Measurements from ENCODE around the gene SHC3. TPM values are rescaled to one million over a fixed set of nuclear protein-coding genes. Genes with fewer than 3 reads are reported as not detected.

SHC3 gene
- total and polyA plus RNA-seq, 2 experiments from 2014 or later = 1.3 to 2.9 TPM

DNA sequence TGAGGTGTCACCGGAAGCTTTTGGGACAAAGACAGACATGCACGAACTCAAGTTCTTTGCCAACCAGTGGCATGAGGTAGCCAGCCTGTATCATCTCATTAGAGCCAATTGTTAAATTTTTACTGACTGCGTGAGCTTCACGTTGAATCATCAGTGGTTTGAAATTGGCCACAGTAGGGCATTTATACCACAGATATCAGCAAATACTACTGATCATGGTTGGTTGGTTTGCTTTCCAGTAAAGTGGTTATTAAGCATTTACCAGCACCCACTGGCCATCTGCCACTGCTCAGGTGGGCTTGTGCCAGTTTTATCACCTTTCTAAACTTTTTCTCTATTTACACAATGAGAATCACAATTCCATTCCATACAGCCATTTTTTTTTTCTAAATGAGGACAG is 28.4 kb upstream of the SHC3 start (continued):
- TF ChIP-seq EZH2 (IDR thresholded peaks at IDR 0.05; ENCODE audit: low read depth, unreplicated experiment) (no peak), JUNB (IDR thresholded peaks at IDR 0.05; ENCODE audit: unreplicated experiment) (no peak), STAT1 (IDR thresholded peaks at IDR 0.05; ENCODE audit: unreplicated experiment) (no peak)

DNA sequence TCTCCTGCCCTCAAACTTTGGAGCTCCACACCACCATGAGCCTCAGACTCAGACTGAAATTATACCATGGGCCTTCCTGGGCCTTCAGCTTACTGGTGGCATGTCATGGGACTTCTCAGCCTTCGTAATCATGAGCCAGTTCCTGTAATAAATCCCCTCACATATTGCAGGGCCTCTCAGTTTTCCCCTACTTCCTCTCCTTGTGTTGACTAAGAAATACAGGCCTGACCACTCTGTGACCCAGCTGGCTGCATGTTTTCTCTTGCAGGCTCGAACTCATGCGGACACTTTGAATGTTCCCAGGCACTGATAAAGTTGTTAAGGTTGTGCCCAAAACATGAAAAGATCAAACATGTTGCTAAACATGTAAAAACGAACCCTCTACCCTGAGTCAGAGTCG is 26.2 kb upstream of the SHC3 start:
- no peak overlapping the region for H3K27ac ChIP-seq (ENCODE audit: low read depth)
- H3K27me3 ChIP-seq (ENCODE audit: insufficient read depth) = no peaks in the 10 kb centered on the region
- no peak overlapping the region for H3K27ac Mint-ChIP-seq
- TF ChIP-seq ZNF114 (CRISPR knock-in tag; IDR thresholded peaks at IDR 0.05) = no peak
- TF ChIP-seq EZH2 (IDR thresholded peaks at IDR 0.05; ENCODE audit: low read depth, unreplicated experiment) = no peak
- TF ChIP-seq, protein P1, sequence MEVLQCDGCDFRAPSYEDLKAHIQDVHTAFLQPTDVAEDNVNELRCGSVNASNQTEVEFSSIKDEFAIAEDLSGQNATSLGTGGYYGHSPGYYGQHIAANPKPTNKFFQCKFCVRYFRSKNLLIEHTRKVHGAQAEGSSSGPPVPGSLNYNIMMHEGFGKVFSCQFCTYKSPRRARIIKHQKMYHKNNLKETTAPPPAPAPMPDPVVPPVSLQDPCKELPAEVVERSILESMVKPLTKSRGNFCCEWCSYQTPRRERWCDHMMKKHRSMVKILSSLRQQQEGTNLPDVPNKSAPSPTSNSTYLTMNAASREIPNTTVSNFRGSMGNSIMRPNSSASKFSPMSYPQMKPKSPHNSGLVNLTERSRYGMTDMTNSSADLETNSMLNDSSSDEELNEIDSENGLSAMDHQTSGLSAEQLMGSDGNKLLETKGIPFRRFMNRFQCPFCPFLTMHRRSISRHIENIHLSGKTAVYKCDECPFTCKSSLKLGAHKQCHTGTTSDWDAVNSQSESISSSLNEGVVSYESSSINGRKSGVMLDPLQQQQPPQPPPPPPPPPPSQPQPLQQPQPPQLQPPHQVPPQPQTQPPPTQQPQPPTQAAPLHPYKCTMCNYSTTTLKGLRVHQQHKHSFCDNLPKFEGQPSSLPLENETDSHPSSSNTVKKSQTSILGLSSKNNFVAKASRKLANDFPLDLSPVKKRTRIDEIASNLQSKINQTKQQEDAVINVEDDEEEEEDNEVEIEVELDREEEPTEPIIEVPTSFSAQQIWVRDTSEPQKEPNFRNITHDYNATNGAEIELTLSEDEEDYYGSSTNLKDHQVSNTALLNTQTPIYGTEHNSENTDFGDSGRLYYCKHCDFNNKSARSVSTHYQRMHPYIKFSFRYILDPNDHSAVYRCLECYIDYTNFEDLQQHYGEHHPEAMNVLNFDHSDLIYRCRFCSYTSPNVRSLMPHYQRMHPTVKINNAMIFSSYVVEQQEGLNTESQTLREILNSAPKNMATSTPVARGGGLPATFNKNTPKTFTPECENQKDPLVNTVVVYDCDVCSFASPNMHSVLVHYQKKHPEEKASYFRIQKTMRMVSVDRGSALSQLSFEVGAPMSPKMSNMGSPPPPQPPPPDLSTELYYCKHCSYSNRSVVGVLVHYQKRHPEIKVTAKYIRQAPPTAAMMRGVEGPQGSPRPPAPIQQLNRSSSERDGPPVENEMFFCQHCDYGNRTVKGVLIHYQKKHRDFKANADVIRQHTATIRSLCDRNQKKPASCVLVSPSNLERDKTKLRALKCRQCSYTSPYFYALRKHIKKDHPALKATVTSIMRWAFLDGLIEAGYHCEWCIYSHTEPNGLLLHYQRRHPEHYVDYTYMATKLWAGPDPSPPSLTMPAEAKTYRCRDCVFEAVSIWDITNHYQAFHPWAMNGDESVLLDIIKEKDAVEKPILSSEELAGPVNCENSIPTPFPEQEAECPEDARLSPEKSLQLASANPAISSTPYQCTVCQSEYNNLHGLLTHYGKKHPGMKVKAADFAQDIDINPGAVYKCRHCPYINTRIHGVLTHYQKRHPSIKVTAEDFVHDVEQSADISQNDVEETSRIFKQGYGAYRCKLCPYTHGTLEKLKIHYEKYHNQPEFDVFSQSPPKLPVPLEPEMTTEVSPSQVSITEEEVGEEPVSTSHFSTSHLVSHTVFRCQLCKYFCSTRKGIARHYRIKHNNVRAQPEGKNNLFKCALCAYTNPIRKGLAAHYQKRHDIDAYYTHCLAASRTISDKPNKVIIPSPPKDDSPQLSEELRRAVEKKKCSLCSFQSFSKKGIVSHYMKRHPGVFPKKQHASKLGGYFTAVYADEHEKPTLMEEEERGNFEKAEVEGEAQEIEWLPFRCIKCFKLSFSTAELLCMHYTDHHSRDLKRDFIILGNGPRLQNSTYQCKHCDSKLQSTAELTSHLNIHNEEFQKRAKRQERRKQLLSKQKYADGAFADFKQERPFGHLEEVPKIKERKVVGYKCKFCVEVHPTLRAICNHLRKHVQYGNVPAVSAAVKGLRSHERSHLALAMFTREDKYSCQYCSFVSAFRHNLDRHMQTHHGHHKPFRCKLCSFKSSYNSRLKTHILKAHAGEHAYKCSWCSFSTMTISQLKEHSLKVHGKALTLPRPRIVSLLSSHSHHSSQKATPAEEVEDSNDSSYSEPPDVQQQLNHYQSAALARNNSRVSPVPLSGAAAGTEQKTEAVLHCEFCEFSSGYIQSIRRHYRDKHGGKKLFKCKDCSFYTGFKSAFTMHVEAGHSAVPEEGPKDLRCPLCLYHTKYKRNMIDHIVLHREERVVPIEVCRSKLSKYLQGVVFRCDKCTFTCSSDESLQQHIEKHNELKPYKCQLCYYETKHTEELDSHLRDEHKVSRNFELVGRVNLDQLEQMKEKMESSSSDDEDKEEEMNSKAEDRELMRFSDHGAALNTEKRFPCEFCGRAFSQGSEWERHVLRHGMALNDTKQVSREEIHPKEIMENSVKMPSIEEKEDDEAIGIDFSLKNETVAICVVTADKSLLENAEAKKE (CRISPR knock-in tag; IDR thresholded peaks at IDR 0.05) = no peak
- no peak for TF ChIP-seq CREB1 (CRISPR knock-in tag; IDR thresholded peaks at IDR 0.05; ENCODE audit: low read depth)
- TF ChIP-seq POLR2AphosphoS5 (IDR thresholded peaks at IDR 0.05; ENCODE audit: low read depth) = no peak
- no peak for TF ChIP-seq JUNB (IDR thresholded peaks at IDR 0.05; ENCODE audit: unreplicated experiment)
- no peak for TF ChIP-seq NANOG (IDR thresholded peaks at IDR 0.05; ENCODE audit: borderline replicate concordance)
- TF ChIP-seq, protein P2, sequence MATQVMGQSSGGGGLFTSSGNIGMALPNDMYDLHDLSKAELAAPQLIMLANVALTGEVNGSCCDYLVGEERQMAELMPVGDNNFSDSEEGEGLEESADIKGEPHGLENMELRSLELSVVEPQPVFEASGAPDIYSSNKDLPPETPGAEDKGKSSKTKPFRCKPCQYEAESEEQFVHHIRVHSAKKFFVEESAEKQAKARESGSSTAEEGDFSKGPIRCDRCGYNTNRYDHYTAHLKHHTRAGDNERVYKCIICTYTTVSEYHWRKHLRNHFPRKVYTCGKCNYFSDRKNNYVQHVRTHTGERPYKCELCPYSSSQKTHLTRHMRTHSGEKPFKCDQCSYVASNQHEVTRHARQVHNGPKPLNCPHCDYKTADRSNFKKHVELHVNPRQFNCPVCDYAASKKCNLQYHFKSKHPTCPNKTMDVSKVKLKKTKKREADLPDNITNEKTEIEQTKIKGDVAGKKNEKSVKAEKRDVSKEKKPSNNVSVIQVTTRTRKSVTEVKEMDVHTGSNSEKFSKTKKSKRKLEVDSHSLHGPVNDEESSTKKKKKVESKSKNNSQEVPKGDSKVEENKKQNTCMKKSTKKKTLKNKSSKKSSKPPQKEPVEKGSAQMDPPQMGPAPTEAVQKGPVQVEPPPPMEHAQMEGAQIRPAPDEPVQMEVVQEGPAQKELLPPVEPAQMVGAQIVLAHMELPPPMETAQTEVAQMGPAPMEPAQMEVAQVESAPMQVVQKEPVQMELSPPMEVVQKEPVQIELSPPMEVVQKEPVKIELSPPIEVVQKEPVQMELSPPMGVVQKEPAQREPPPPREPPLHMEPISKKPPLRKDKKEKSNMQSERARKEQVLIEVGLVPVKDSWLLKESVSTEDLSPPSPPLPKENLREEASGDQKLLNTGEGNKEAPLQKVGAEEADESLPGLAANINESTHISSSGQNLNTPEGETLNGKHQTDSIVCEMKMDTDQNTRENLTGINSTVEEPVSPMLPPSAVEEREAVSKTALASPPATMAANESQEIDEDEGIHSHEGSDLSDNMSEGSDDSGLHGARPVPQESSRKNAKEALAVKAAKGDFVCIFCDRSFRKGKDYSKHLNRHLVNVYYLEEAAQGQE (IDR thresholded peaks at IDR 0.05; ENCODE audit: unreplicated experiment) = no peak
- TF ChIP-seq, protein P3, sequence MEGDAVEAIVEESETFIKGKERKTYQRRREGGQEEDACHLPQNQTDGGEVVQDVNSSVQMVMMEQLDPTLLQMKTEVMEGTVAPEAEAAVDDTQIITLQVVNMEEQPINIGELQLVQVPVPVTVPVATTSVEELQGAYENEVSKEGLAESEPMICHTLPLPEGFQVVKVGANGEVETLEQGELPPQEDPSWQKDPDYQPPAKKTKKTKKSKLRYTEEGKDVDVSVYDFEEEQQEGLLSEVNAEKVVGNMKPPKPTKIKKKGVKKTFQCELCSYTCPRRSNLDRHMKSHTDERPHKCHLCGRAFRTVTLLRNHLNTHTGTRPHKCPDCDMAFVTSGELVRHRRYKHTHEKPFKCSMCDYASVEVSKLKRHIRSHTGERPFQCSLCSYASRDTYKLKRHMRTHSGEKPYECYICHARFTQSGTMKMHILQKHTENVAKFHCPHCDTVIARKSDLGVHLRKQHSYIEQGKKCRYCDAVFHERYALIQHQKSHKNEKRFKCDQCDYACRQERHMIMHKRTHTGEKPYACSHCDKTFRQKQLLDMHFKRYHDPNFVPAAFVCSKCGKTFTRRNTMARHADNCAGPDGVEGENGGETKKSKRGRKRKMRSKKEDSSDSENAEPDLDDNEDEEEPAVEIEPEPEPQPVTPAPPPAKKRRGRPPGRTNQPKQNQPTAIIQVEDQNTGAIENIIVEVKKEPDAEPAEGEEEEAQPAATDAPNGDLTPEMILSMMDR (conservative IDR thresholded peaks at IDR 0.05; ENCODE audit: low read depth in 2 of 2) = no peak
- TF ChIP-seq, protein P4, sequence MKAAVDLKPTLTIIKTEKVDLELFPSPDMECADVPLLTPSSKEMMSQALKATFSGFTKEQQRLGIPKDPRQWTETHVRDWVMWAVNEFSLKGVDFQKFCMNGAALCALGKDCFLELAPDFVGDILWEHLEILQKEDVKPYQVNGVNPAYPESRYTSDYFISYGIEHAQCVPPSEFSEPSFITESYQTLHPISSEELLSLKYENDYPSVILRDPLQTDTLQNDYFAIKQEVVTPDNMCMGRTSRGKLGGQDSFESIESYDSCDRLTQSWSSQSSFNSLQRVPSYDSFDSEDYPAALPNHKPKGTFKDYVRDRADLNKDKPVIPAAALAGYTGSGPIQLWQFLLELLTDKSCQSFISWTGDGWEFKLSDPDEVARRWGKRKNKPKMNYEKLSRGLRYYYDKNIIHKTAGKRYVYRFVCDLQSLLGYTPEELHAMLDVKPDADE (IDR thresholded peaks at IDR 0.05) = no peak
- peaks cover 9% of the 10 kb centered on the region; the same call in 2 of the 3 replicates for H3K9me3 Mint-ChIP-seq
- DNase-seq (ENCODE audit: low spot score) (no peak), ATAC-seq (no peak)
- H3K36me3 ChIP-seq (ENCODE audit: insufficient read depth) = no peaks in the 10 kb centered on the region
- H3K9me2 ChIP-seq (ENCODE audit: insufficient read depth) = peaks cover 6% of the 10 kb centered on the region; the same call in 1 of the 2 replicates
- 0 out of 3 replicates have a peak, but pooled peaks cover 2% of the 10 kb centered on the region for H3K4me1 Mint-ChIP-seq
- no peak overlapping the region for H3K4me2 ChIP-seq
- H3K4me3 Mint-ChIP-seq = no peak overlapping the region
- no peaks in the 10 kb centered on the region for H4K20me1 ChIP-seq (replicated peaks; ENCODE audit: insufficient read depth)
- H3K79me2 ChIP-seq (replicated peaks; ENCODE audit: insufficient read depth) = no peaks in the 10 kb centered on the region
- no peak overlapping the region for H2AFZ ChIP-seq
- no peaks in the 10 kb centered on the region for H3F3A ChIP-seq (replicated peaks; ENCODE audit: low read depth)
- no peak overlapping the region for H3K4me3 ChIP-seq
- H3K4me1 ChIP-seq (ENCODE audit: insufficient read depth) = no peaks in the 10 kb centered on the region
- H3K36me3 Mint-ChIP-seq (ENCODE audit: low read depth) = no peaks in the 10 kb centered on the region; the same call in 2 of the 3 replicates
- peaks cover 2% of the 10 kb centered on the region for H3K27me3 Mint-ChIP-seq (ENCODE audit: insufficient read depth, low read depth, poor library complexity)

Measured in GM23338 (cell line).